ENCODE data around the gene LILRA1.
"Not testable (repeated sequence)": the region's sequence is repeated elsewhere in the genome, so short reads cannot be mapped to it uniquely, and the experiment has no call there.

LILRA1 gene

GRCh38 chr19:54554006-54554405 lies 39.4 kb upstream of the LILRA1 start:
- peaks cover 33% of the 10 kb centered on the region for H3K9me3 Mint-ChIP-seq
- TF ChIP-seq, protein P1, sequence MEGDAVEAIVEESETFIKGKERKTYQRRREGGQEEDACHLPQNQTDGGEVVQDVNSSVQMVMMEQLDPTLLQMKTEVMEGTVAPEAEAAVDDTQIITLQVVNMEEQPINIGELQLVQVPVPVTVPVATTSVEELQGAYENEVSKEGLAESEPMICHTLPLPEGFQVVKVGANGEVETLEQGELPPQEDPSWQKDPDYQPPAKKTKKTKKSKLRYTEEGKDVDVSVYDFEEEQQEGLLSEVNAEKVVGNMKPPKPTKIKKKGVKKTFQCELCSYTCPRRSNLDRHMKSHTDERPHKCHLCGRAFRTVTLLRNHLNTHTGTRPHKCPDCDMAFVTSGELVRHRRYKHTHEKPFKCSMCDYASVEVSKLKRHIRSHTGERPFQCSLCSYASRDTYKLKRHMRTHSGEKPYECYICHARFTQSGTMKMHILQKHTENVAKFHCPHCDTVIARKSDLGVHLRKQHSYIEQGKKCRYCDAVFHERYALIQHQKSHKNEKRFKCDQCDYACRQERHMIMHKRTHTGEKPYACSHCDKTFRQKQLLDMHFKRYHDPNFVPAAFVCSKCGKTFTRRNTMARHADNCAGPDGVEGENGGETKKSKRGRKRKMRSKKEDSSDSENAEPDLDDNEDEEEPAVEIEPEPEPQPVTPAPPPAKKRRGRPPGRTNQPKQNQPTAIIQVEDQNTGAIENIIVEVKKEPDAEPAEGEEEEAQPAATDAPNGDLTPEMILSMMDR (IDR thresholded peaks at IDR 0.05; ENCODE audit: unreplicated experiment in 3 of 3) = no peak
- peaks cover 8% of the 10 kb centered on the region for H3K36me3 Mint-ChIP-seq (ENCODE audit: low read depth)
- H3K27ac Mint-ChIP-seq = no peak overlapping the region
- H3K4me3 Mint-ChIP-seq = no peak overlapping the region
- no peaks in the 10 kb centered on the region for H3K27me3 Mint-ChIP-seq (ENCODE audit: low read depth)
- no peaks in the 10 kb centered on the region for H3K4me1 Mint-ChIP-seq

DNA sequence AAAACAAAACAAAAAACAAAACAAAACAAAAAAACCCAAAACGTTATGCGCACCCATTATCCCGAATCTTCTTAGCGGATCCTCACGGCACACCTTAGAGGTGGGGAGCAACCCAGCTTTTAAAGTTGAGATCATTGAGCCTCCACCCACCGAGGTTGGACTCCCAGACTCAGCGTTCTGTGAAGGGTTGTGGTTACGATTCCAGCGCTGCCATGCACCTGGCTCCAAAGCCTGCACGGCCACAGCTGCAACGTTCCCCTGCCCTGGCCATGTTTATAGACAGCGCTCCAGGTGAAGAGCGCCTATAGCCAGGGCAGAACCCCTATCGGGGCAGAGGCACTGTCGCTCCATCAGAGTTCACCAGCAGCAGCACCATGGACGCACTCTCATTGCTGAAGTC lies 38.5 kb upstream of the LILRA1 start:
- Mint-ChIP-seq H3K36me3 (ENCODE audit: low read depth) (peaks cover 8% of the 10 kb centered on the region), H3K9me3 (peaks cover 29% of the 10 kb centered on the region), H3K27me3 (ENCODE audit: low read depth) (no peaks in the 10 kb centered on the region), H3K27ac (no peak overlapping the region), H3K4me3 (no peak overlapping the region), H3K4me1 (no peaks in the 10 kb centered on the region)
- TF ChIP-seq, protein P1 (IDR thresholded peaks at IDR 0.05; ENCODE audit: unreplicated experiment in 3 of 3) = no peak

- H3K27me3 Mint-ChIP-seq (ENCODE audit: low read depth) = no peaks in the 10 kb centered on the region
- no peaks in the 10 kb centered on the region for H3K4me1 Mint-ChIP-seq
- TF ChIP-seq, protein P1 (IDR thresholded peaks at IDR 0.05; ENCODE audit: unreplicated experiment in 3 of 3) = no peak
- peaks cover 29% of the 10 kb centered on the region for H3K9me3 Mint-ChIP-seq
- no peak overlapping the region for H3K27ac Mint-ChIP-seq
- H3K4me3 Mint-ChIP-seq = no peak overlapping the region
- H3K36me3 Mint-ChIP-seq (ENCODE audit: low read depth) = peaks cover 5% of the 10 kb centered on the region
Observed at GRCh38 chr19:54556194-54556593, 37.2 kb upstream of the LILRA1 start.

- TF ChIP-seq, protein P1 (IDR thresholded peaks at IDR 0.05; ENCODE audit: unreplicated experiment in 3 of 3) = no peak
- Mint-ChIP-seq H3K4me3 (no peak overlapping the region), H3K27me3 (ENCODE audit: low read depth) (no peaks in the 10 kb centered on the region), H3K27ac (no peak overlapping the region), H3K4me1 (no peaks in the 10 kb centered on the region), H3K9me3 (peaks cover 22% of the 10 kb centered on the region), H3K36me3 (ENCODE audit: low read depth) (no peaks in the 10 kb centered on the region)
Observed at GRCh38 chr19:54558339-54558738, 35.1 kb upstream of the LILRA1 start.

DNA sequence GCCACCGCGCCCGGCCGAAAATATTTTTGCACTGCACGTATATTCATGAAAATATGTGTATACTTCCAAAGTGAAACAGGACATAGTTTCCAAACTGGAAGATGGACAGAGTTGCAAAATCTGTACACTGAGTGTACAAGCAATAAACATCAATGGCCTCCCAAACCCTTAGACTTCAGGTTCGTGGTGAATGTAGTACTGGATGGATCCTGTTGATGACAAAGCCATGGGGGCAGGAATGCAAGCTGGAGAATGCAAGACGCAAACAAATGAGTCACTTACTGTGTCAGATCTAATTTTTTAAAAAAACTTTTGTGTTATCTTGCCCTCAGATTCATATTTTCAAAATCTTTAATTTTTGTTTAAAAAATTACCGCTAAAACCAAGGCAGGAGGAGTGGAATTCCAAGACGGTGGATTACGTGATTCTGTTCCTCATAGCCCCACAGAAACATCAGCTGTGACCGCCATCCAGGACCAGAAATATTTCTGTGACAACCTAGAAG lies 32.5 kb upstream of the LILRA1 start:
- no peak overlapping the region for H3K4me3 Mint-ChIP-seq
- TF ChIP-seq, protein P1 (IDR thresholded peaks at IDR 0.05; ENCODE audit: unreplicated experiment in 3 of 3) = no peak
- no peaks in the 10 kb centered on the region for H3K4me1 Mint-ChIP-seq
- no peak overlapping the region for H3K27ac Mint-ChIP-seq
- no peaks in the 10 kb centered on the region for H3K36me3 Mint-ChIP-seq (ENCODE audit: low read depth)
- H3K9me3 Mint-ChIP-seq = peaks cover 15% of the 10 kb centered on the region
- no peaks in the 10 kb centered on the region for H3K27me3 Mint-ChIP-seq (ENCODE audit: low read depth)

GRCh38 chr19:54561840-54562239 lies 31.6 kb upstream of the LILRA1 start:
- Mint-ChIP-seq H3K9me3 (peaks cover 21% of the 10 kb centered on the region), H3K4me3 (no peak overlapping the region), H3K27ac (no peak overlapping the region), H3K36me3 (ENCODE audit: low read depth) (no peaks in the 10 kb centered on the region), H3K27me3 (ENCODE audit: low read depth) (no peaks in the 10 kb centered on the region), H3K4me1 (no peaks in the 10 kb centered on the region)
- TF ChIP-seq, protein P1 (IDR thresholded peaks at IDR 0.05; ENCODE audit: unreplicated experiment in 3 of 3) = no peak

GRCh38 chr19:54563206-54563605 lies 30.2 kb upstream of the LILRA1 start:
- H3K27me3 Mint-ChIP-seq (ENCODE audit: low read depth); H3K4me1 Mint-ChIP-seq; H3K36me3 Mint-ChIP-seq (ENCODE audit: low read depth); H3K27ac Mint-ChIP-seq; H3K4me3 Mint-ChIP-seq: not testable (repeated sequence)
- H3K9me3 Mint-ChIP-seq = peaks cover 29% of the 10 kb centered on the region

All from nephron (organoid).